Osteocyte (in vitro differentiated cells): ENCODE results near the gene ACAP3. TPM values are rescaled to one million over a fixed set of nuclear protein-coding genes. Genes with fewer than 3 reads are reported as not detected.

Experiments
- DNase-seq: peaks from one replicate; pipeline ENCODE4 v3.0.0; 2021; ENCODE audit warnings: mixed read lengths; ENCODE audit not compliant: unreplicated experiment; ENCODE audit errors: extremely low spot score
- H3K27ac Mint-ChIP-seq: one replicate; pipeline ENCODE4 v1.8.0; 2021; ENCODE audit warnings: mild to moderate bottlenecking, mixed read lengths; ENCODE audit not compliant: unreplicated experiment
- H3K27me3 Mint-ChIP-seq: one replicate; pipeline ENCODE4 v1.8.0; 2021; ENCODE audit warnings: mixed read lengths; ENCODE audit not compliant: unreplicated experiment
- H3K36me3 Mint-ChIP-seq: one replicate; pipeline ENCODE4 v1.8.0; 2021; ENCODE audit warnings: mixed read lengths; ENCODE audit not compliant: unreplicated experiment
- H3K4me1 Mint-ChIP-seq: one replicate; pipeline ENCODE4 v1.8.0; 2021; ENCODE audit warnings: mixed read lengths; ENCODE audit not compliant: unreplicated experiment
- H3K4me3 Mint-ChIP-seq: one replicate; pipeline ENCODE4 v1.8.0; 2021; ENCODE audit warnings: mild to moderate bottlenecking, moderate library complexity, mixed read lengths; ENCODE audit not compliant: unreplicated experiment
- H3K9me3 Mint-ChIP-seq: one replicate; pipeline ENCODE4 v1.8.0; 2021; ENCODE audit warnings: mixed read lengths; ENCODE audit not compliant: unreplicated experiment
- CTCF ChIP-seq: fragments of 200-600 bp; sonication (generic); IDR thresholded peaks from 2 replicates; pipeline ENCODE4 v1.5.0; 2021; ENCODE audit warnings: antibody characterized with exemption, mild to moderate bottlenecking, moderate library complexity
- total RNA-seq: library from RNA; stranded (reverse); gene quantifications from 2 replicates; pipeline ENCODE4 v1.2.1, GENCODE V29; 2021

ACAP3 gene
- total RNA-seq, 1 donor from 2014 or later: 73.8 TPM

- no peak for DNase-seq
- peaks cover 4% of the 10 kb centered on the region for H3K4me1 Mint-ChIP-seq
- H3K36me3 Mint-ChIP-seq: no peaks in the 10 kb centered on the region
- no peaks in the 10 kb centered on the region for H3K27me3 Mint-ChIP-seq
- H3K9me3 Mint-ChIP-seq: no peaks in the 10 kb centered on the region
- TF ChIP-seq CTCF: no peak
- H3K27ac Mint-ChIP-seq: no peak overlapping the region
- no peak overlapping the region for H3K4me3 Mint-ChIP-seq
Observed at GRCh38 chr1:1291023-1291528, 16.7 kb downstream of the ACAP3 start.

DNA sequence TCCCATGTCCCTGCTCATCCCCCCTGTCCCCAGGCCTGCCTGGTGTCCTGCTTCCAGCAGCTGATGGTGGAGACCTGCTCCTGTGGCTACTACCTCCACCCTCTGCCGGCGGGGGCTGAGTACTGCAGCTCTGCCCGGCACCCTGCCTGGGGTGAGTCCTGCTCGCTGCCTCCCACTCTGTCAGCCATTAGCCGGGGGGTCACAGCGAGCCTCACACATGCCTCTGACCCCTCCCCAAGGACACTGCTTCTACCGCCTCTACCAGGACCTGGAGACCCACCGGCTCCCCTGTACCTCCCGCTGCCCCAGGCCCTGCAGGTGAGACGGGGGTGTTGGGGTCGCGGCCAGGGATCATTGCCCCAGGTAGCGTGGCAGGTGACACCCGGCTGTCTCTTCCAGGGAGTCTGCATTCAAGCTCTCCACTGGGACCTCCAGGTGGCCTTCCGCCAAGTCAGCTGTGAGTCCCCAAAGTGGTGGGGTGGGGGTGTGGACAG lies 17.4 kb downstream of the ACAP3 start:
- no peak for DNase-seq
- H3K27ac Mint-ChIP-seq: no peak overlapping the region
- H3K27me3 Mint-ChIP-seq: no peaks in the 10 kb centered on the region
- H3K4me3 Mint-ChIP-seq: no peak overlapping the region
- no peaks in the 10 kb centered on the region for H3K36me3 Mint-ChIP-seq
- peak; percentile 58 for TF ChIP-seq CTCF
- H3K9me3 Mint-ChIP-seq: no peaks in the 10 kb centered on the region
- peaks cover 4% of the 10 kb centered on the region for H3K4me1 Mint-ChIP-seq

DNA sequence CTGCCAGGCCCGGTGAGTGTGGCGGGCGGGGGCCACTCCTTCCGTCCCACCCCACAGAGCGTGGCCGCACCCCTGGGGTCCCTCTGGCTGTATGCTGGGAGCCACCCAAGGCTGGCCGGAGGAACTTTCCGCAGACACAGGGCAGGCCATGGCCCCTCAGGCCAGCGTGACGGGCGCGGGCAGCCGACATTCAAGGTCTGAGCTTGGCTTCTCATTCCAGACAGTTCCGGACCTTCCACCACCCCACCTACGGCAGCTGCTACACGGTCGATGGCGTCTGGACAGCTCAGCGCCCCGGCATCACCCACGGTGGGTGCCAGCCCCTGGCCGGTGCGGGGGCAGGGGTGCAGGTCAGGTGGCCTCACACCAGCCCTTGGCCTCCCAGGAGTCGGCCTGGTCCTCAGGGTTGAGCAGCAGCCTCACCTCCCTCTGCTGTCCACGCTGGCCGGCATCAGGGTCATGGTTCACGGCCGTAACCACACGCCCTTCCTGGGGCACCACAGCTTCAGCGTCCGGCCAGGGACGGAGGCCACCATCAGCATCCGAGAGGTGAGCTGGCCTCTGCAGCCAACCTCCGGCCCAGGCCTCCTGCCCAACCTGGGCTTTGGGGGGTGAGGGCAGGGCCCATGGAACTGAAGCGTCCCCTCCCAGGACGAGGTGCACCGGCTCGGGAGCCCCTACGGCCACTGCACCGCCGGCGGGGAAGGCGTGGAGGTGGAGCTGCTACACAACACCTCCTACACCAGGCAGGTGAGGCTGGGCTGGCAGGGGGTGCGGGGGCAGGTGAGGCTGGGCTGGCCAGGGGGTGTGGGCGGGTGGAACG lies 20.2 kb downstream of the ACAP3 start:
- Mint-ChIP-seq H3K36me3 (no peaks in the 10 kb centered on the region), H3K27me3 (no peaks in the 10 kb centered on the region), H3K4me1 (peaks cover 4% of the 10 kb centered on the region), H3K4me3 (no peak overlapping the region), H3K27ac (no peak overlapping the region), H3K9me3 (no peaks in the 10 kb centered on the region)
- TF ChIP-seq CTCF: no peak
- no peak for DNase-seq

DNA sequence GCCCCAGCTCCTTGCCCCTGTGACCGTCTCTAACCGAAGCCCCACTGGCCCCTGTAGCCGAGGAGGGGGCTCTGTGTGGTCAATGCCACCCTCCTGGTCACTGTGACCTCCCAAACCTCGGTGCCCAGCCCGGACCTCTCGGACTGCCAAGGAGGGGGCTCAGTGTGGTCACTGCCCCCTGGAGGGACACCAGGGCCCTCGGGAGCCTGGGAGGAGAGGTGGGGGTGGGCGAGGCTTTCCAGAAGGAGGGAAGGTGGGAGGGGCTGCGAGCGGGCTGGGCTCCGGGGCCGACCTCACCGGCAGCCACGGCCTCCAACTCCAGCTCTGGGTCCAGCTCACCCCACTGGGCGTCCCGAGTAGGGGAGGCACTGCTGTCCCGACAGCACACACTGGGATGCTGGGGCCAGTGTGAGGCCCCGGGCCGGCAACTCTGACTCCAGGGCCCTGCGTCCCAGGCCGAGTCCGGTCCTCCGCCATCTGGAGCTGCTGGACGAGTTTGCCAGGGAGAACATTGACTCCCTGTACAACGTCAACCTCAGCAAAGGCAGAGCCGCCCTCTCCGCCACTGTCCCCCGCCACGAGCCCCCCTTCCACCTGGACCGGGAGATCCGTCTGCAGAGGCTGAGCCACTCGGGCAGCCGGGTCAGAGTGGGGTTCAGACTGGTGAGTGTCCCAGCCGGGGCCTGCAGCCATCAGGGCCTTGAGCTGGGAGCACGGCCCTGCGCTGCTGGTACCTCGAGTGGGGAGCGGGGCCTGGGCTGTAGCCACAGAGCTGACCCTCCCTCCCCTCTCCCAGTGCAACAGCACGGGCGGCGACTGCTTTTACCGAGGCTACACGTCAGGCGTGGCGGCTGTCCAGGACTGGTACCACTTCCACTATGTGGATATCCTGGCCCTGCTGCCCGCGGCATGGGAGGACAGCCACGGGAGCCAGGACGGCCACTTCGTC lies 21.1 kb downstream of the ACAP3 start:
- DNase-seq: no peak
- Mint-ChIP-seq H3K4me1 (peaks cover 2% of the 10 kb centered on the region), H3K36me3 (no peaks in the 10 kb centered on the region), H3K4me3 (no peak overlapping the region), H3K9me3 (no peaks in the 10 kb centered on the region), H3K27me3 (no peaks in the 10 kb centered on the region), H3K27ac (no peak overlapping the region)
- no peak for TF ChIP-seq CTCF
